Anterior cingulate cortex (tissue), 58 donors: ENCODE results near the gene FLYWCH1.
A peak's percentile ranks its signal among the peaks of the same experiment; 100 is the strongest.
"Not testable (repeated sequence)": the region's sequence is repeated elsewhere in the genome, so short reads cannot be mapped to it uniquely, and the experiment has no call there.

Experiments used
- DNase-seq, 58 donors: peaks; one replicate each; lab custom pipeline; 2025; lab: John Stamatoyannopoulos, UW

FLYWCH1 gene

DNA sequence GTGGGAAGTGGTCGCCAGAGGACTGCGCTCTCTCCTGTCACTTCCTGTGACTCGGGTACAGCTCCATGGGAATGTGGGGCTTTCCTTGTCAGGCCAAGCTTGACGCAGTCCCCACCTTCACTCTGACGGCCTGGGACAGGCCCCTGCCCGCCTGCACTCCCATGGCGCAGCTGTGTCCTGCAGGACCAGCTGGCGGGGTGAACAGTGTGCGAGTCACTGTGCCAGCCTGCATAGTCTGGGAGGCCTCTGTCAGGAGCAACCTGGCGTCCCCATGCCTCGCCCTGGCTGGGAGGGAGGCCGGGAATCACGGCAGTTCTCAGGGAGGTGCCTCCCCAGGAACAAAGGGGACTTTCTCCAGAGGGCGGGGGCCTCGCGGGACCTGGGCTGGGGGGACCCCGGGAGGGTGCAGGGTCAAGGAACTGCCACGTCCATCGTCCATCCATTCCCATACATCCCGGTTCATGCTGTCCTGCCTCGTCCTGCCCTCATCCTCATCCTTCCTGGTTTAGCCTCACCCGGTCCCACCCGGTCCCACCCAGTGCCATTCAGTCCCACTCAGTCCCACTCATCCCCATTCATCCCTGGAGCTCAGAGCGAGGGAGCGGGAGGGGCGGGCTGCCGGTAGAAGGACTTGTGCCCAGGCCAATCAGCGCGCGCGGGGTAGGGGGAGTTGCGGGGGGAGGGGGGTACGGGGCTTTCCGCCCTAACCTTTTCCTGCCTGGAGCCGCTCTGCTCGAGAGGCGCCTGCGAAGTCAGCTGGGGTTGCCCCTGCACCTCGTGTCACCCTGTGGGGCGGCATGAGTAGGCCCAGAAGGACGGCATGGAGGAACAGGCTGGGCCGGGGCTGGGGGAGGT is 13.4 kb downstream of the FLYWCH1 start:
- peak in 3 of 58 donors; percentile 16 to 33 (median 16) for DNase-seq

DNA sequence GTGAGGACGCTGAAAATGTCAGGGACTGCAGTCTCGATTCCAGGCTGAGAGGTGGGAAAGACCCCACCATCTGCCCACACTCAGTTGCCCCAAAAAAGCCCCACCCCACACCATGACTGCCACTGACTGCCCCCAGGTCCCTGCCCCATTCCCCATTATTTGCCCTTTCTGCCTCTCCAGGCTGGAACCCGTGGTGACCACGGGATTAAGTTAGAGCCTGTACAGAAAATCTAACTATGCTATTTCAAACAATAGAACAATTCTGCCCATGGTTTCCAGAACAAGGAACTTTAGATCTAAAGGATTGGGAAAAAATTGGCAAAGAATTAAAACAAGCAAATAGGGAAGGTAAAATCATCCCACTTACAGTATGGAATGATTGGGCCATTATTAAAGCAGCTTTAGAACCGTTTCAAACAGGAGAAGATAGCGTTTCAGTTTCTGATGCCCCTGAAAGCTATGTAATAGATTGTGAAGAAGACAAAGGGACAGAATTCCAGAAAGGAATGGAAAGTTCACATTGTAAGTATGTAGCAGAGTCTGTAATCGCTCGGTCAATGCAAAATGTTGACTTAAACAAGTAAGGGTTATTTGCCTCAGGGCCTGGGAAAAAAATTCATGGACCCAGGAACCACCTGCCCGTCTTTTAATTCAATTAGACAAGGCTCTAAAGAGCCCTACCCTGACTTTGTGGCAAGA is 14.4 kb downstream of the FLYWCH1 start:
- no peak for DNase-seq

- DNase-seq: no peak
Measured at GRCh38 chr16:2926650-2926999, 14.9 kb downstream of the FLYWCH1 start.

DNA sequence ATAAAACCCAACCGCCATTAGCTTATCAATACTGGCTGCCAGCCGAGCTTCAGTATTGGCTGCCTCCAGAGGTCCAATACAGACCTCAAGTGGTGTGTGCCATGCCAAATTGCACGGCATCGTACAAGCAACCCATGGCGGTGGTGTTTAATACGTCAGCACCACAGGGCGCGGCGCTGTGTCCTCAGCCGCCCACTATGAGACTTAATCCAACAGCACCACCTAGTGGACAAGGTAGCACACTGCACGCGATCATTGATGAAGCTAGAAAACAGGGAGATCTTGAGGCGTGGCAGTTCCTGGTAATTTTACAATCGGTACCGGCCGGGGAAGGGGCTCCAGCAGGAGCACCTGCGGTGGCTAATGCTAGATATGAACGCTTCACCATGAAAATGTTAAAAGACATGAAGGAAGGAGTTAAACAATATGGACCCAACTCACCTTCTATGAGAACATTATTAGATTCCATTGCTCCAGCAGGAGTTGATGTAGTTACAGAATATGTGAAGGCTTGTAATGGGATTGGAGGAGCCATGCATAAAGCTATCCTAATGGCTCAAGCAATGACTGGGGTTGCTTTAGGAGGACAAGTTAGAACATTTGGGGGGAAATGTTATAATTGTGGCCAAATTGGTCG is 15.4 kb downstream of the FLYWCH1 start:
- peak in 55 of 58 donors; percentile 7 to 88 (median 65) for DNase-seq

DNA sequence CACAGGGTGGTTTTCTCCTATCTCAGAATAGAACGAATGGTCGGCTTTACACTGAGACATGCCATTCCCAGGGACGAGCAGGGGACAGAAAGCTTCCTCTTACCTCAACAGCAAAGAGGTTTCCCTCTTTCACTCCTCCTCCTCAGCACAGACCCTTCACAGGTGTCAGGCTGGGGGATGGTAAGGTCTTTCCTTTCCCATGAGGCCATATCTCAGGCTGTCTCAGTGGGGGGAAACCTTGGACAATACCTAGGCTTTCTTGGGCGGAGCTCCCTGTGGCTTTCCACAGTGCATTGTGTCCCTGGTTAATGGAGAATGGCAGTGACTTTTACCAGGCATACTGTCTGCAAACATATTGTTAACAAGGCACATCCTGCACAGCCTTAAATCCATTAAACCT is 16.4 kb downstream of the FLYWCH1 start:
- DNase-seq: not testable (repeated sequence)

- DNase-seq: no peak
Measured at GRCh38 chr16:2928796-2929195, 17.1 kb downstream of the FLYWCH1 start.

GRCh38 chr16:2929693-2930092 is 18.0 kb downstream of the FLYWCH1 start:
- DNase-seq: no peak

DNA sequence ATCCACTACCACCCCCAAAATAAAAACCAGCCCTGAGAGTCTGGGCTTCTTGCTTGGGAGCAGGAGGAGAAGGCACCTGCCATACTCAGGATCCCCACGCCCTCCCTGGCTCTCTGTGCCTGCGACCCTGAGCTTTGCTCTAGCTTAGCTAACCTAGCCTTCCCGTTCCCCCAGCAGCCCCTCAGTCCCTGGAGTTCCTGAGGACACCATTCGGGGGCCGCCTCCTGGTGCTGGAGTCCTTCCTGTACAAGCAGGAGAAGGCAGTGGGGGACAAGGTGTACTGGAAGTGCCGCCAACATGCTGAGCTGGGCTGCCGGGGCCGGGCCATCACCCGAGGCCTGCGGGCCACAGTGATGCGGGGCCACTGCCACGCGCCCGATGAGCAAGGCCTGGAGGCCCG is 18.5 kb downstream of the FLYWCH1 start:
- DNase-seq: no peak

GRCh38 chr16:2931231-2931914 is 19.6 kb downstream of the FLYWCH1 start:
- DNase-seq: not testable (repeated sequence)

DNA sequence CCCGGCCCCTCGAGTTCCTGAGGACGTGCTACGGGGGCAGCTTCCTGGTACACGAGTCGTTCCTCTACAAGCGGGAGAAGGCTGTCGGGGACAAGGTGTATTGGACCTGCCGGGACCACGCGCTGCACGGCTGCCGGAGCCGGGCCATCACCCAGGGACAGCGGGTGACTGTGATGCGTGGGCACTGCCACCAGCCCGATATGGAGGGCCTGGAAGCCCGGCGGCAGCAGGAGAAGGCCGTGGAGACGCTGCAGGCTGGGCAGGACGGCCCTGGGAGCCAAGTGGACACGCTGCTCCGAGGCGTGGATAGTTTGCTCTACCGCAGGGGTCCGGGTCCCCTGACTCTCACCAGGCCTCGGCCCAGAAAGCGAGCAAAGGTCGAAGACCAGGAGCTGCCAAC is 21.4 kb downstream of the FLYWCH1 start:
- no peak for DNase-seq

- DNase-seq: no peak
Measured at GRCh38 chr16:2933701-2934100, 22.0 kb downstream of the FLYWCH1 start.

- DNase-seq: no peak
Measured at GRCh38 chr16:2934450-2934849, 22.7 kb downstream of the FLYWCH1 start.

GRCh38 chr16:2936436-2937011 is 24.8 kb downstream of the FLYWCH1 start:
- DNase-seq: no peak

- DNase-seq: no peak
Measured at GRCh38 chr16:2937170-2937569, 25.4 kb downstream of the FLYWCH1 start.

- DNase-seq: no peak
Measured at GRCh38 chr16:2938206-2938605, 26.5 kb downstream of the FLYWCH1 start.

GRCh38 chr16:2939968-2940367 is 28.2 kb downstream of the FLYWCH1 start:
- DNase-seq: no peak

DNA sequence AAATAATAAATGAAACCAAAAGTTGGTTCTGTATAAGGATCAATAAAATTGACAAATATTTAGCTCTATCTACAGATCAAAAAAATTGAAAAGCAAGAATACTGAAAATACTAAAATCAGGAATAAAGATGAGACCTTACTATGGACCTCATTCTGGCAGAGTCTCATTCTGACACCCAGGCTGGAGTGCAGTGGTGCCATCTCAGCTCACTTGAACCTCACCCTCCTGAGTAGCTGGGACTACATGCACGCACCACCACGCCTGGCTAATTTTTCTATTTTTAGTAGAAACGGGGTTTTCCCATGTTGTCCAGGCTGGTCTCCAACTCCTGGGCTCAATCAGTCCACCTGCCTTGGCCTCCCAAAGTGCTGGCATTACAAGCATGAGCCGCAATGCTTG is 30.3 kb downstream of the FLYWCH1 start:
- DNase-seq: no peak

DNA sequence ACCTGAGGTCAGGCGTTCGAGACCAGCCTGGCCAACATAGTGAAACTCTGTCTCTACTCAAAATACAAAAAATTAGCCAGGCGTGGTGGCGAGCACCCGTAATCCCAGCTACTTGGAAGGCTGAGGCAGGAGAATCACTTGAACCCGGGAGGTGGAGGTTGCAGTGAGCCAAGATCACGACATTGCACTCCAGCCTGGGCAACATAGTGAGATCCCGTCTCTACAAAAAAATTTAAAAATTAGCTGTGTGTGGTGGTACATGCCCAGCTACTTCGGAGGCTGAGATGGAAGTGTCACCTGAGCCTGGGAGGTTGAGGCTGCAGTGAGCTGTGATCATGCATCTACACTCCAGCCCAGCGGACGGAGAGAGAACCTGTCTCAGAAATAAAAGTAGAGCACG is 32.0 kb downstream of the FLYWCH1 start:
- DNase-seq: not testable (repeated sequence)

DNA sequence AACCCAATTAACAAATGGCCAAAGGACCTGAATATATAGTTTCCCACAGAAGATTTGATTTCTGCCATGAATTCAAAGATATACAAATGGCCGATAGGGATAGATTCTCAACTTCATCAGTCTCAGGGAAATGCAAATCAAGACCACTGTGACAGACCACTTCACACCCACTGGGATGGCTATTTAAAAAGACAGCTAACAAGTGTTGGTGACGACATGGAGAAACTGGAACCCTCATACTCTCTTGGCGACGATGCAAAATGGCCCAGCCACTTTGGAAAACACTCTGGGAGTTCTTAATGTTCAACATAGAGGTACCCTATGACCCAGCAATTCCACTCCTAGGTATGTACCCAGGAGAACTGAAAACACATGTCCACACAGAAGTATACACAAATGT is 34.9 kb downstream of the FLYWCH1 start:
- no peak for DNase-seq
